OCI-LY1 (cell line): Measurements from ENCODE around the gene CTDSP1.

Experiments
- H2AFZ ChIP-seq: fragments of 200-600 bp; sonication (generic), shearing (Covaris generic); 2 replicates; pipeline ENCODE4 v1.6.0; 2014; ENCODE audit warnings: antibody characterized with exemption, mild to moderate bottlenecking, low read length
- H3F3A ChIP-seq: fragments of 200-600 bp; sonication (generic), shearing (Covaris generic); 2 replicates; pipeline ENCODE4 v1.6.0; 2014; ENCODE audit warnings: mild to moderate bottlenecking, antibody characterized with exemption, low read length, moderate library complexity; ENCODE audit not compliant: insufficient read depth
- H3K27ac ChIP-seq: fragments of 200-600 bp; sonication (generic); 2 replicates; pipeline ENCODE4 v1.5.1; 2014; ENCODE audit warnings: low read length, mixed run types, mild to moderate bottlenecking, low read depth; ENCODE audit not compliant: poor library complexity, severe bottlenecking
- H3K27me3 ChIP-seq: fragments of 200-600 bp; sonication (generic); 2 replicates; pipeline ENCODE4 v1.6.0; 2014; ENCODE audit warnings: antibody characterized with exemption, mild to moderate bottlenecking, low read length, moderate library complexity; ENCODE audit not compliant: insufficient read depth
- H3K36me3 ChIP-seq: fragments of 200-600 bp; sonication (generic); 2 replicates; pipeline ENCODE4 v1.6.1; 2014; ENCODE audit warnings: mild to moderate bottlenecking, antibody characterized with exemption, low read length, moderate library complexity, mixed read lengths; ENCODE audit not compliant: insufficient read depth
- H3K4me1 ChIP-seq: fragments of 200-600 bp; sonication (generic); 2 replicates; pipeline ENCODE4 v1.5.1; 2014; ENCODE audit warnings: mild to moderate bottlenecking, low read length, moderate library complexity; ENCODE audit not compliant: insufficient read depth, severe bottlenecking
- H3K4me2 ChIP-seq: fragments of 200-600 bp; sonication (generic), shearing (Covaris generic); 2 replicates; pipeline ENCODE4 v1.6.1; 2014; ENCODE audit warnings: low read length
- H3K4me3 ChIP-seq: fragments of 200-600 bp; sonication (generic); 2 replicates; pipeline ENCODE4 v1.5.1; 2014; ENCODE audit warnings: low read length, low read depth, mild to moderate bottlenecking, mixed read lengths; ENCODE audit not compliant: poor library complexity, severe bottlenecking
- H3K79me2 ChIP-seq: fragments of 200-600 bp; shearing (Covaris generic); 2 replicates; pipeline ENCODE4 v1.6.1; 2016; ENCODE audit warnings: mixed run types, low read length, mixed read lengths; ENCODE audit not compliant: insufficient read depth
- H3K9ac ChIP-seq: fragments of 200-600 bp; sonication (generic), shearing (Covaris generic); 2 replicates; pipeline ENCODE4 v1.6.1; 2014; ENCODE audit warnings: mild to moderate bottlenecking, low read length, mixed read lengths
- H3K9me2 ChIP-seq: fragments of 200-600 bp; sonication (generic), shearing (Covaris generic); 2 replicates; pipeline ENCODE4 v1.6.1; 2014; ENCODE audit warnings: low read depth, mild to moderate bottlenecking, low read length, mixed read lengths
- H3K9me3 ChIP-seq: fragments of 200-600 bp; shearing (Covaris generic); 2 replicates; pipeline ENCODE4 v1.6.1; 2014; ENCODE audit warnings: low read length, mixed read lengths
- H4K20me1 ChIP-seq: fragments of 200-600 bp; sonication (generic), shearing (Covaris generic); 2 replicates; pipeline ENCODE4 v1.6.0; 2016; ENCODE audit warnings: mild to moderate bottlenecking, low read length; ENCODE audit not compliant: insufficient read depth
- CTCF ChIP-seq: fragments of 200-600 bp; sonication (generic), shearing (Covaris generic); IDR thresholded peaks from 2 replicates; pipeline ENCODE4 v1.5.1; 2017; ENCODE audit warnings: mild to moderate bottlenecking, antibody characterized with exemption, low read length, moderate library complexity, mixed read lengths
- EZH2 ChIP-seq: fragments of 200-600 bp; sonication (generic), shearing (Covaris generic); IDR thresholded peaks from 2 replicates; pipeline ENCODE4 v1.8.0; 2017; ENCODE audit warnings: borderline replicate concordance, mixed run types, mild to moderate bottlenecking, antibody characterized with exemption, low read length, moderate library complexity, mixed read lengths

Gene CTDSP1

GRCh38 chr2:218435003-218435982, 35.6 kb downstream of the CTDSP1 start:
- H3K27ac ChIP-seq = no peak overlapping the region

GRCh38 chr2:218436992-218437391, 37.3 kb downstream of the CTDSP1 start:
- Histone ChIP-seq H3F3A (no peaks in the 10 kb centered on the region), H3K9me2 (no peaks in the 10 kb centered on the region), H3K9me3 (no peaks in the 10 kb centered on the region), H3K4me1 (no peaks in the 10 kb centered on the region), H3K36me3 (no peaks in the 10 kb centered on the region), H3K27me3 (no peaks in the 10 kb centered on the region), H3K9ac (no peak overlapping the region), H4K20me1 (no peaks in the 10 kb centered on the region), H3K27ac (no peak overlapping the region), H3K4me2 (no peak overlapping the region), H3K4me3 (no peak overlapping the region), H3K79me2 (no peaks in the 10 kb centered on the region), H2AFZ (no peak overlapping the region)
- TF ChIP-seq CTCF (no peak), EZH2 (no peak)

More at GRCh38 chr2:218435003-218435982, 35.6 kb downstream of the CTDSP1 start:
- Histone ChIP-seq H2AFZ (no peak overlapping the region), H3K9ac (no peak overlapping the region), H3K4me3 (no peak overlapping the region), H3F3A (no peaks in the 10 kb centered on the region), H3K79me2 (no peaks in the 10 kb centered on the region), H3K4me2 (no peak overlapping the region), H3K9me2 (no peaks in the 10 kb centered on the region), H3K9me3 (no peaks in the 10 kb centered on the region), H3K36me3 (no peaks in the 10 kb centered on the region), H3K4me1 (no peaks in the 10 kb centered on the region), H4K20me1 (no peaks in the 10 kb centered on the region), H3K27me3 (no peaks in the 10 kb centered on the region; the same call in 1 of the 2 replicates)
- TF ChIP-seq CTCF = no peak
- TF ChIP-seq EZH2 = no peak

- H3K9me3 ChIP-seq = no peaks in the 10 kb centered on the region
- no peaks in the 10 kb centered on the region for H3K4me1 ChIP-seq
- H4K20me1 ChIP-seq = no peaks in the 10 kb centered on the region
- no peaks in the 10 kb centered on the region for H3K36me3 ChIP-seq
- H3K27ac ChIP-seq = no peak overlapping the region
- H3K9me2 ChIP-seq = no peaks in the 10 kb centered on the region
- no peak overlapping the region for H2AFZ ChIP-seq
- no peak overlapping the region for H3K9ac ChIP-seq
- no peak overlapping the region for H3K4me3 ChIP-seq
- no peaks in the 10 kb centered on the region for H3K27me3 ChIP-seq
- TF ChIP-seq EZH2 (no peak), CTCF (no peak)
- H3F3A ChIP-seq = no peaks in the 10 kb centered on the region
- no peaks in the 10 kb centered on the region for H3K79me2 ChIP-seq
- no peak overlapping the region for H3K4me2 ChIP-seq
Observed at GRCh38 chr2:218437969-218438368, 38.3 kb downstream of the CTDSP1 start.
